ENCODE data around the gene PNKP.

The PNKP gene

DNA sequence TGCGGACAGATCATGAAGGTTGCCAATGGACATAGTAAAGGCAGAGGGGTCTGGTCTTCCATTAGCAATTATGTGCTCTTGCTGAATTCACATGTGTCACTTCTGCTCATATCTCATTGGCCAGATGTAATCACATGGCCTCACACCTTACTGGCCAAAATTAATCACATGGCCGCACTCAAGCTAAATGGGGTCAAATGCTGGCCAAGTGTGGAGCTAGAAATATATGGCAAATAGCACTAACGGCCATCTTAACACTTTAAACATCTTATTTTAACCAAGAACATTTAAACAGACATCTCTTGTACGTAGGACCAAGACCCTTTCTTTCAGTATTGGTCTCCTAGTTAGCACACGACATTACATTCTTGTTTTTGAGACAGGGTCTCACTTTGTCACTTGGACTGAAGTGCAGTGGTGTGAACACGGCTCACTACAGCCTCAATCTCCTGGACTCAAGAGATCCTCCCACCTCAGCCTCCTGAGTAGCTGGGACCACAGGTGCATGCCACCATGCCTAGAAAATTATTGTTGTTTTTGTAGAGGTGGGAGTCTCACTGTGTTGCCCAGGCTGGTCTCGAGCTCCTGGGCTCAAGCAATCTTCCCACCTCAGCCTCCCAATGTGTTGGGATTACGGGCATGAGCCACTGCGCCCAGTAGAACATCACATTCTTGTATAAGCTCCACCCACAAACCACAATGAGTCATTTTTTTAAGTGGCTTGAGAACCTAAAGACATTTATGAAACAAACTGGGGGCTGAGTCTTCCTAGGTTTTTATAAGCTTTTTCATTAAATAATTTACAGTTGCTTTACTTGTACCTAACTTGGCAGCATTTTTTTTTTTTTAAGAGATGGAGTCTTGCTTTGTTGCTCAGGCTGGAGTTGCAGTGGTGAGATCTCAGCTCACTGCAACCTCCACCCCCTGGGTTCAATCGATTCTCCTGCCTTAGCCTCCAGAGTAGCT is 19.4 kb downstream of the PNKP start:
- DNase-seq (ENCODE audit: low spot score) = peak; percentile 41

GRCh38 chr19:49846408-49846807 is 21.0 kb downstream of the PNKP start:
- no peak for DNase-seq (ENCODE audit: low spot score)

- DNase-seq (ENCODE audit: low spot score) = no peak
Measured at GRCh38 chr19:49845414-49845813, 22.0 kb downstream of the PNKP start.

DNA sequence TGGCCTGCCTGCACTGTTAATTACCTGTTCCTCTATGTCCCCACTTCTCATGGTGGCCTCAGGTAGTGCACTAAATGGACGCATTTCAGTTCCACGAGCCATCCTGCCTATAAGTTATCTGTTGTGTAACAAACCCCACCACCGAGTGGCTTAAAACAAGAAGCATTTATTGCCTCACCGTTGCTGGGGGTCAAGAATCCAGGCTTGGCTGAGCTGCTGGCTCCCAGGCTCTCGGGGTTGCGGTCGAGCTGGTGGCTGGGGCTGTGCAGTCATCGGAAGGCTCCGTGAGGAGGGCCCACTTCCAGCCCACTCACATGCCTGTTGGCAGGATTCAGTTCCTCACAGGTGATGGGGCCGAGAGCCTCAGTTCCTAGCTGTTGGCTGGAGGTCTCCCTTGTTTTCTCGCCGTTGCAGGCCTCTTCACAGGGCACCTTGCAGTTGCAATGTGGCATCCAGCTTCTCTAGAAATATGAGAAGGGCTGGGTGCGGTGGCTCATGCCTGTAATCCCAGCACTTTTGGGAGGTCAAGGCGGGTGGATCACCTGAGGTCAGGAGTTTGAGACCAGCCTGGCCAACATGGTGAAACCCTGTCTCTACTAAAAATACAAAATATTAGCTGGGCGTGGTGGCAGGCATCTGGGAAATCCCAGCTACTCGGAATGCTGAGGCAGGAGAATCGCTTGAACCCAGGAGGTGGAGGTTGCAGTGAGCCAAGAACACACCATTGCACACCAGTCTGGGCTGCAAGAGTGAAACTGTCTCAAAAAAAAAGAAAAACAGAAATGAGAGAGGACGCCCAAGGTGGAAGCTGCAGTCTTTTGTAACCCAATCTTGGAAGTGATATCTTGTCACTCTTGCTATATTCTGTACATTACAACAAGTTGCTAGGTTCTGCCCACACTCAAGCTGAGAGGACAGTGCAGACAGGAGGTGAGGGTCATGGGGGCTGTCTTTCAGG is 23.0 kb downstream of the PNKP start:
- no peak for DNase-seq (ENCODE audit: low spot score)

- no peak for DNase-seq (ENCODE audit: low spot score)
Measured at GRCh38 chr19:49843265-49843664, 24.1 kb downstream of the PNKP start.

DNA sequence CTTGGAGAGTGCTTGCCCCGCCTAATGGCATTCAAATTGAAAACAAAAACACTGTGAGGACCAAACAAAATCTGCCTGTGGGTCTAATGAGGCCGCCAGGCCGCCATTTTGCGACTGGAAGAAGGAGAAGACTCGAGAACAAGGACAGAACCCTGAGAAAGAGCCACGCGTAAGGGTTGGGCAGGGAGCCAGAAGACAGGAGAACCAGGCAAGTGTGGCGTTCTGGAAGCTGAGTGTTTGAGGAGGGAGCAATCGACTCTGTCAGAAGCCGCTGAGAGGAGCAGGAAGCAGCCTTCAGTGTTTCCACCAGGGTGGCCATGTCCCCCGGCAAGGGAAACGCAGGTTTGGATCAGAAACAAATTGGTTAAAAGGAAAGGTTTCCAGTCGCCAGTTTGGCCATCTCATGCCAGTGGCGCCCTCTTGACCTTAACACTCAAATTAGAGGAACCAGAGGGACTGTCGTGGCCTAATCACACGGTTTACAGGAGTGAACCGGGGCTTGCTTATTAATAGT is 26.6 kb downstream of the PNKP start:
- DNase-seq (ENCODE audit: low spot score) = no peak

- no peak for DNase-seq (ENCODE audit: low spot score)
Measured at GRCh38 chr19:49840321-49840720, 27.1 kb downstream of the PNKP start.

DNA sequence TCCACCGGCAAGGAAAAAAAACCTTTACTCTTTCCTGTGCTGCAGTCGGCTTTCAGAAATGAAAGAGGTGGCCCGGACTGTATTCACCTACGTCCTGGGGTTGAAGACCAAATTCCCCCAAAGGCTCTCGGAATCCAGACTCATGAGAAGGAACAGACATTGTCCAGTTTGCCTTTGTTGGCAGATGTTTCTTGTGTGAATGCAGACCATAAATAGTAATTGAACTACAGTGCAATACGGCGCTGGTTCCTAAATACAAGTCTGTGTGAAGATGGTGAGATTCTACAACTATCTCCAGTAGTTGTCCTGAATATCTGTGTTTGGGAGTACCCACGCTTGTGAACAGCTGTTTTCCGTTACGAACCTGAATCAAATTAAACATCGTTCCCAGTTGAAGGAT is 27.7 kb downstream of the PNKP start:
- no peak for DNase-seq (ENCODE audit: low spot score)

DNA sequence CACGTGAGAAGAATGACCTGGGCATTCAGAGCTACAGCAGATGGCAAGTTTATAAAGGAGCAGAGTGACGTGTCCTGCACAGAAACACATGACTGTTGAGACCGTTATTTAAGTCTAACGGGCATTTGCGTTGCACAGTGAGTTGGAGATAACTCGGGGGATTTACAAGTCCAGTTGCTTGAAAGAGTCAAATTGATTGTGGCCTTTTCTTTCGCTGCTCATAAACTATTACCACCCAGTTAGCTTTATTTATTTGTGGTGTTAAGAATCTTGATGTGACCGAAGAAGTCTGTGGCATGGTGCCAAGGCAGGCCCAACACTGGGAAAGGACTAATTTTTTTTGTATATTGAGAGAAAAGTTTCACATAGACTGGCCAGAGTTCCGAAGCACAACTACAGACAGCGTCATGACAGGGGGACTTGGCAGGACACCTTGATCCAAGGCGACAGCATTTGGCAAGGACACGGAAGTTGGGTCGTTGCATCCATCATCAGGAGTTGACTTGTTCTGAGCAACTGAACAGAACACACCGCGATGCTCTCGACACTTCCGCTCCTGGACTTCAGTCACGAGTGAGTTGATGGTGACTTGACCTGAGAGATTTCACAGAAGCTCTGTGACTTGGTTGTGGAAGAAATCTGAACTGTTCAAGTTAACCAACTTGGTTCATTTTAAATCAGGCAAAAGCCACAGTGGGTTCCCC is 28.3 kb downstream of the PNKP start:
- DNase-seq (ENCODE audit: low spot score) = no peak

- DNase-seq (ENCODE audit: low spot score) = no peak
Measured at GRCh38 chr19:49837425-49837824, 30.0 kb downstream of the PNKP start.

DNA sequence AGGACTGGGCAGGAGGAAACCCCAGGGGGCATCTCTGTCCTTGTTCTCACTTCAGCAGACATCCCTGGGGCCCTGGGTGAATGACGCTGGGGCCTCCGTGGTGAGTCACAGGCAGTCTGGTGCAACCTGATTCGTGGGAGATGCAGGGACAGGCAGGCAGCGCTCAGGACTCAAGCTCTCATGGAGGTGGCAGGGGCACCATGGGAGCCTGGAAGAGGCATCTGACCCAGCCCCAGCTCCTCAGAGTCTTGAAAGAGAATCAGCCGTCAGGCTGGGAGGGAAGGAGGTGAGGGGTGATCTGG is 30.4 kb downstream of the PNKP start:
- no peak for DNase-seq (ENCODE audit: low spot score)

GRCh38 chr19:49836176-49837008 is 31.0 kb downstream of the PNKP start:
- DNase-seq (ENCODE audit: low spot score) = no peak

GRCh38 chr19:49835562-49835961 is 31.8 kb downstream of the PNKP start:
- DNase-seq (ENCODE audit: low spot score) = no peak

GRCh38 chr19:49833599-49833998 is 33.8 kb downstream of the PNKP start:
- no peak for DNase-seq (ENCODE audit: low spot score)

DNA sequence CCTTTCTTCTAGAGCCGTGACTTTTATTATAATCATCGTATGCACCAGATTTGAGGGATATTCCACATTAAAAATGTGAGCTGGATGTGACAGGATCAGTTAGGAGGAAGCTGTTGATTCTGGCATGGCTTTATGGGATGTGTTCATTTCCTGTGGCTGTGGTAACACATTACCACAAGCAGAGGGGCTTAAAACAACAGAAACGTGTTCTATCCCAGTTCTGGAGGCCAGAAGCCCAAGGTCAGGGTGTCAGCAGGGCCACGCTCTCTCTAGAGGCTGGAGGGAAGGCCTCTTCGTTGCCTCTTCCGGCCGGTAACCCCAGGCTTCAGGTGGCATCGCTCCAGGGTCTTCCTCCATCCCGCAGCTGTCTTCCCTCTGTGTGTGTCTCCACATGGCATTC is 34.8 kb downstream of the PNKP start:
- no peak for DNase-seq (ENCODE audit: low spot score)

DNA sequence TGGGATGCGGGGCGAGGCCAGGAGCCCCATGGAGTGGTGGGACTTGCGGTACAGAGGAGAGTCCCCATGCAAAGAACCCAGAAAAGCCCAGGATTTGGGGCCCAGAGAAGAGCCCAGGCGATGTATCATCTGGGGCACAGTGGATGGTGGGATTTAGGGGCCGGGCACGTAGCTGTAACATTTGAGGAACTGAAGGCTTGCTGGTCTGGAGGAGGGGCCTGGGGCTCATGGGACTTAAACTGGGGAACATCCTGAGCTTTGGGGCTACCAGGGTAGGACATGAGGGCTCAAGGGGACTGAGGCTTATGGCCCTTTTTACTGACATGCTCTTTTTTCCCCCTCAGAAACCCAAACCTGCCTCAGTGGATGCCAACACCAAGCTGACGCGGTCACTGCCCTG is 35.8 kb downstream of the PNKP start:
- no peak for DNase-seq (ENCODE audit: low spot score)

GRCh38 chr19:49830766-49831165 is 36.6 kb downstream of the PNKP start:
- DNase-seq (ENCODE audit: low spot score) = no peak

GRCh38 chr19:49829721-49830120 is 37.7 kb downstream of the PNKP start:
- DNase-seq (ENCODE audit: low spot score) = no peak

DNA sequence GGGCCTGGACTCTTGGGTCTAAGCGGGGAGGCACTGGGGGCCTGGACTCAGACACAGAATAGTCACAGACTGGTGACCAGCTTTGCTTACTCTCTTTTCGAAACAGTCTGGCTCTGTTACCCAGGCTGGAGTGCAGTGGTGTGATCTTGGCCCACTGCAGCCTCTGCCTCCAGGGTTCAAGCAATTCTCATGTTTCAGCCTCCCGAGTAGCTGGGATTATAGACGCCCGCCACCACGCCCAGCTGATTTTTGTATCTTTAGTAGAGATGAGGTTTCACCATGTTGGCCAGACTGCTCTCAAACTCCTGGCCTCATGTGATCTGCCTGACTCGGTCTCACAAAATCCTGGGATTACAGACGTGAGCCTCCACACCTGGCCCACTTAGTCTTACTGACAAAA is 38.2 kb downstream of the PNKP start:
- DNase-seq (ENCODE audit: low spot score) = no peak

GRCh38 chr19:49827034-49827433 is 40.3 kb downstream of the PNKP start:
- DNase-seq (ENCODE audit: low spot score) = no peak

DNA sequence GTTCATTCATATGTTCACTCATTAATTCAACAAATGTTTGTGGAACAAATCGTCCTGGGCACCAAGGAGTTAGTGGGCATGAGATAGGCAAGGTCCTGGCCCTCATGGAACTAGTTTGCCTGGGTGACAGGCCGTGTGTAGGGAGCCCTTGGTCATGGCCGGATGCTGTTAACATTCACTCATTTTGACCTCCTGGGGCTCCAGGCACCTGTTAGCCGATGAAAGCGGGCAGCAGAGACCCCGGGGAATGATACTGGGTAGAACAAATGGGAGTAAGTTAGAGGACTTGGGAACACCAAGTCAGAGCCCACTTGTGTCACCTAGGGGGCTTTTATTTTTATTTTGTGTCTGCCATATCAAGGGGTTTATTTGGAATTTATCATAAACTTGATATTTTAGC is 42.7 kb downstream of the PNKP start:
- DNase-seq (ENCODE audit: low spot score) = no peak

Measured in hematopoietic multipotent progenitor cell treated with erythropoietin and hydrocortisone succinate and interleukin-3 and kit ligand, for 15 days (in vitro differentiated cells).